Measurements from ENCODE around the gene FRMD5.

Gene FRMD5

DNA sequence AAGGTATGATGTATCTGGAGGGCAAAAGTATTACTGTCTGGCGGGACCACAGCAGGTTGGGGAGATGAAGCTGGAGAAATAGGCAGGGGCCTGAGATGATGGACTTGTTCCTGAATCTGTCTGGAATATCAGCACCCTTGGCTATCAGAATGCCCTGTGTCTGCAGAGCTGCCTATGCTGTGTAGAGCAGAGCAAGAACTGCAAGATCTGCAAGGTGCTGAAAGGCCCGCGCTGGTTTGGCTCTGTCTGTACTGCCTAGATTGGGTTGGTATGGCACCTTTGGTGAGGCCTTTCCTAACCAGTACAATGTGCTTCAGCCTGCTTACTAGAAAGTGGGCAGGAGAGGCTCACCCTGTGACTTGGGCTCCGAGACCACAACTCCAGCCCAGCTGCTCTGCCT, 271.5 kb downstream of the FRMD5 start:
- no peaks in the 10 kb centered on the region for H3K9me3 ChIP-seq (ENCODE audit: control insufficient read depth, low read length)
- no peaks in the 10 kb centered on the region for H3K36me3 ChIP-seq (ENCODE audit: control insufficient read depth, insufficient read depth, low read length, severe bottlenecking)
- H3K4me1 ChIP-seq (ENCODE audit: control insufficient read depth, insufficient read depth, low read length) = peaks cover 11% of the 10 kb centered on the region
- no peak overlapping the region for H3K4me3 ChIP-seq (ENCODE audit: low read length)
- no peak overlapping the region for H3K9ac ChIP-seq (ENCODE audit: low read length)
- no peaks in the 10 kb centered on the region for H3K27me3 ChIP-seq (replicated peaks; ENCODE audit: control insufficient read depth, insufficient read depth, low read length)
- DNase-seq (ENCODE audit: low read depth) = no peak

- peak; percentile 62 for DNase-seq (ENCODE audit: low read depth)
- H3K27me3 ChIP-seq (replicated peaks; ENCODE audit: control insufficient read depth, insufficient read depth, low read length) = no peaks in the 10 kb centered on the region
- peaks cover 11% of the 10 kb centered on the region for H3K4me1 ChIP-seq (ENCODE audit: control insufficient read depth, insufficient read depth, low read length)
- no peak overlapping the region for H3K9ac ChIP-seq (ENCODE audit: low read length)
- no peaks in the 10 kb centered on the region for H3K36me3 ChIP-seq (ENCODE audit: control insufficient read depth, insufficient read depth, low read length, severe bottlenecking)
- H3K4me3 ChIP-seq (ENCODE audit: low read length) = no peak overlapping the region
- H3K9me3 ChIP-seq (ENCODE audit: control insufficient read depth, low read length) = no peaks in the 10 kb centered on the region
Observed at GRCh38 chr15:43922021-43922420, 273.1 kb downstream of the FRMD5 start.

DNA sequence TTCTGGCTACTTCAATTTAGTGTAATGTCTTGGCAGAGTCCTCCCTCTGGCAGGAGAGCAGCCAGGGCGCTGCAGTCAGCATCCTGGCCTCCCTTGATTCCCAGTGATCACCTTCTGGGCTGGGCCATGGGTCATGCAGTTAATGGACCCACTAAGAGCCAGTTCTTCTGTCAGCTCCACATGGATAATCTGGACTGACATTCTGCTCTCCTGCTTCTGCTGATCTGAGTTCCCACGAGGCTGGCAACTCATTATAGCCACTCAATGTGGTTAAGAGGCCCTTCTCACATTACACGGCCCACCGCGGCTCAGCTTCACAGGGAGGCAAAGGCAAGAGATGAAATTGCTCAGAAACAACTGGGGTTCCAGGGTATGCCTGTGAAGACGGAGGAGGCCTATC, 274.3 kb downstream of the FRMD5 start:
- Histone ChIP-seq H3K36me3 (ENCODE audit: control insufficient read depth, insufficient read depth, low read length, severe bottlenecking) (no peaks in the 10 kb centered on the region), H3K4me1 (ENCODE audit: control insufficient read depth, insufficient read depth, low read length) (peaks cover 19% of the 10 kb centered on the region), H3K9me3 (ENCODE audit: control insufficient read depth, low read length) (no peaks in the 10 kb centered on the region), H3K9ac (ENCODE audit: low read length) (no peak overlapping the region), H3K4me3 (ENCODE audit: low read length) (no peak overlapping the region), H3K27me3 (replicated peaks; ENCODE audit: control insufficient read depth, insufficient read depth, low read length) (no peaks in the 10 kb centered on the region)
- DNase-seq (ENCODE audit: low read depth) = peak; percentile 62

- peaks cover 25% of the 10 kb centered on the region for H3K4me1 ChIP-seq (ENCODE audit: control insufficient read depth, insufficient read depth, low read length)
- no peaks in the 10 kb centered on the region for H3K9me3 ChIP-seq (ENCODE audit: control insufficient read depth, low read length)
- no peak for DNase-seq (ENCODE audit: low read depth)
- no peaks in the 10 kb centered on the region for H3K27me3 ChIP-seq (replicated peaks; ENCODE audit: control insufficient read depth, insufficient read depth, low read length)
- no peaks in the 10 kb centered on the region for H3K36me3 ChIP-seq (ENCODE audit: control insufficient read depth, insufficient read depth, low read length, severe bottlenecking)
- H3K9ac ChIP-seq (ENCODE audit: low read length) = no peak overlapping the region
- no peak overlapping the region for H3K4me3 ChIP-seq (ENCODE audit: low read length)
Observed at GRCh38 chr15:43920254-43920600, 274.8 kb downstream of the FRMD5 start.

DNA sequence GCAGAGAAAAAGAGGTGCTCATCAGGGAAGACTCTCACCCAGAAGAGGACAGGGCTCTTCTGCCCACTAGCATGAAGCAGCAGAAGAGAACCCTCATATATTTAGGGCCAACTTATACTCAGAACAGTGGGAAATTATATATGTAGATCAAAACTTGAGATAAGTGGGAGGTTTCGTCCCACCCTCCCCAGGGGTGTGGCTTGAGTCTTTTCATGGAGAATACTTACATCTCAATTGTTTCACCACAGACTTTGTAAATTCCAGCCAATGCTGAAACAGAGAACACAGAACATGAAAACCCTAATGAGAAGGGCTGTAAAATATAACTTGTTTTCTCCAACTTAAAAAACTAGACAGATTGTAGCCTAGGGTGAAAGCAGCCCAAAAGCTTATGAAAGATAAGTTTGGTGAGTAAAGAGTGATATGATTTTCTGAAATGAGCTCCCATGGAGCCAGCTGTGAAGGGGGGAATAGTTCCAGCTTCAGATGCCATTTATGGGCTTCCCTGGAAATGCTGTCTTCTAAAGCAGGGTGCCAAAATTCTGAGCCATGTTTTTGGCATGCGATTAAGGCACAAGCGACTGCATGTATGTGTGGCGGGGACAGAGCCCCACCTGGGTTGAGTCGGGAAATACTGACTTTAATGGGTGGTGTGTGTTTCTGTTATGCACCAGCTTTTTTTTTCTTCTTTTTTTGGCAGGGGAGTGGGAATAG, 275.4 kb downstream of the FRMD5 start:
- no peaks in the 10 kb centered on the region for H3K9me3 ChIP-seq (ENCODE audit: control insufficient read depth, low read length)
- no peak overlapping the region for H3K4me3 ChIP-seq (ENCODE audit: low read length)
- H3K27me3 ChIP-seq (replicated peaks; ENCODE audit: control insufficient read depth, insufficient read depth, low read length) = no peaks in the 10 kb centered on the region
- peaks cover 29% of the 10 kb centered on the region for H3K4me1 ChIP-seq (ENCODE audit: control insufficient read depth, insufficient read depth, low read length)
- DNase-seq (ENCODE audit: low read depth) = peak; percentile 36
- H3K9ac ChIP-seq (ENCODE audit: low read length) = no peak overlapping the region
- H3K36me3 ChIP-seq (ENCODE audit: control insufficient read depth, insufficient read depth, low read length, severe bottlenecking) = no peaks in the 10 kb centered on the region

DNA sequence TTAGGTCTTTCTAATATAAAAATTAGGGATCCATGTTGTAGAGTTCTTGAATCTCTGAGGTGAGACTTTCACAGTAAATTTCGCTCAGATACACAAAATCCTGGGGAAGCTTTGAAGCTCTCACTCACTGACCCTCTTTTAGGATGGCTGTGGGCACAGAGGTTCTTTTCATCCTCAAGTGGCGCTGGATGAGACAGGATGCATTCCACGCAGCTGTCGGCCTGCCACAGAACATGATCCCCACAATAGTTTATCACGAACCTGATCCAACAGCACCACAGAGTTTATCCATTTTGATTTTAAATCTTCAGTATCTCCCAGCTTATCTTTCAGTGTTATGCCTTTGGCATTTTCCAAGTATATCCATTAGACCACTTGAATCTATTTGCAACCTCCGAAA, 276.4 kb downstream of the FRMD5 start:
- DNase-seq (ENCODE audit: low read depth) = no peak
- Histone ChIP-seq H3K4me1 (ENCODE audit: control insufficient read depth, insufficient read depth, low read length) (peaks cover 37% of the 10 kb centered on the region), H3K27me3 (replicated peaks; ENCODE audit: control insufficient read depth, insufficient read depth, low read length) (no peaks in the 10 kb centered on the region), H3K36me3 (ENCODE audit: control insufficient read depth, insufficient read depth, low read length, severe bottlenecking) (no peaks in the 10 kb centered on the region), H3K9me3 (ENCODE audit: control insufficient read depth, low read length) (no peaks in the 10 kb centered on the region), H3K9ac (ENCODE audit: low read length) (no peak overlapping the region), H3K4me3 (ENCODE audit: low read length) (no peak overlapping the region)

GRCh38 chr15:43916326-43916660, 278.8 kb downstream of the FRMD5 start:
- no peak overlapping the region for H3K4me3 ChIP-seq (ENCODE audit: low read length)
- no peak overlapping the region for H3K9ac ChIP-seq (ENCODE audit: low read length)
- H3K9me3 ChIP-seq (ENCODE audit: control insufficient read depth, low read length) = no peaks in the 10 kb centered on the region
- no peak for DNase-seq (ENCODE audit: low read depth)
- no peaks in the 10 kb centered on the region for H3K36me3 ChIP-seq (ENCODE audit: control insufficient read depth, insufficient read depth, low read length, severe bottlenecking)
- no peaks in the 10 kb centered on the region for H3K27me3 ChIP-seq (replicated peaks; ENCODE audit: control insufficient read depth, insufficient read depth, low read length)
- H3K4me1 ChIP-seq (ENCODE audit: control insufficient read depth, insufficient read depth, low read length) = peaks cover 59% of the 10 kb centered on the region

- Histone ChIP-seq H3K9ac (ENCODE audit: low read length) (peak overlapping the region; percentile 39), H3K36me3 (ENCODE audit: control insufficient read depth, insufficient read depth, low read length, severe bottlenecking) (no peaks in the 10 kb centered on the region), H3K9me3 (ENCODE audit: control insufficient read depth, low read length) (no peaks in the 10 kb centered on the region), H3K4me1 (ENCODE audit: control insufficient read depth, insufficient read depth, low read length) (peaks cover 63% of the 10 kb centered on the region), H3K27me3 (replicated peaks; ENCODE audit: control insufficient read depth, insufficient read depth, low read length) (no peaks in the 10 kb centered on the region), H3K4me3 (ENCODE audit: low read length) (no peak overlapping the region)
- no peak for DNase-seq (ENCODE audit: low read depth)
Observed at GRCh38 chr15:43915631-43916325, 279.3 kb downstream of the FRMD5 start.

DNA sequence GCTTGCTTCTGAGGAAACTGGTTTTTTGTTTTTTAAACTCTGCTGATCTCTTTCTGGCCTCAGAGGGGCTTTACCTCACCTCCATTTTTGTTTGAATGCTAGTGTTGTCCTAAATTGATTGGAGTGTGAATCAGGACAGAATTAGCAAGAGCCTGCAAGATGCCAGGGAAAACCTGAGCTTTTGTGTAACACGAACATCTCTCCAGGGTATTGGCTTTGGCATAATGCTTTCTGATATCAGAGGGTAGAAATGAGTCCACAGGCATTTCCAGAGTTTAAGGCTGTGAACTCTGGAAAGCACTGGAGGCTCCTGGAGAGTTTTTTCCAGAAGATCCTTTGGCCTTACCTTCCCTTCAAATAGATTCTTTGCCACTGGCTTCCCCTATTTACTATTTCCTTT, 281.1 kb downstream of the FRMD5 start:
- H3K4me1 ChIP-seq (ENCODE audit: control insufficient read depth, insufficient read depth, low read length) = peaks cover 68% of the 10 kb centered on the region
- H3K4me3 ChIP-seq (ENCODE audit: low read length) = peak overlapping the region; percentile 23
- H3K9me3 ChIP-seq (ENCODE audit: control insufficient read depth, low read length) = no peaks in the 10 kb centered on the region
- no peaks in the 10 kb centered on the region for H3K36me3 ChIP-seq (ENCODE audit: control insufficient read depth, insufficient read depth, low read length, severe bottlenecking)
- H3K27me3 ChIP-seq (replicated peaks; ENCODE audit: control insufficient read depth, insufficient read depth, low read length) = no peaks in the 10 kb centered on the region
- DNase-seq (ENCODE audit: low read depth) = no peak
- H3K9ac ChIP-seq (ENCODE audit: low read length) = peak overlapping the region; percentile 63

GRCh38 chr15:43913026-43913780, 281.9 kb downstream of the FRMD5 start:
- peak overlapping the region; percentile 23 for H3K4me3 ChIP-seq (ENCODE audit: low read length)
- peak; percentile 88 for DNase-seq (ENCODE audit: low read depth)
- H3K4me1 ChIP-seq (ENCODE audit: control insufficient read depth, insufficient read depth, low read length) = peaks cover 75% of the 10 kb centered on the region
- no peaks in the 10 kb centered on the region for H3K27me3 ChIP-seq (replicated peaks; ENCODE audit: control insufficient read depth, insufficient read depth, low read length)
- H3K9ac ChIP-seq (ENCODE audit: low read length) = peak overlapping the region; percentile 63
- no peaks in the 10 kb centered on the region for H3K9me3 ChIP-seq (ENCODE audit: control insufficient read depth, low read length)
- H3K36me3 ChIP-seq (ENCODE audit: control insufficient read depth, insufficient read depth, low read length, severe bottlenecking) = no peaks in the 10 kb centered on the region

- H3K4me3 ChIP-seq (ENCODE audit: low read length) = no peak overlapping the region
- no peaks in the 10 kb centered on the region for H3K9me3 ChIP-seq (ENCODE audit: control insufficient read depth, low read length)
- H3K36me3 ChIP-seq (ENCODE audit: control insufficient read depth, insufficient read depth, low read length, severe bottlenecking) = no peaks in the 10 kb centered on the region
- H3K4me1 ChIP-seq (ENCODE audit: control insufficient read depth, insufficient read depth, low read length) = peaks cover 83% of the 10 kb centered on the region
- DNase-seq (ENCODE audit: low read depth) = no peak
- peak overlapping the region; percentile 37 for H3K9ac ChIP-seq (ENCODE audit: low read length)
- H3K27me3 ChIP-seq (replicated peaks; ENCODE audit: control insufficient read depth, insufficient read depth, low read length) = no peaks in the 10 kb centered on the region
Observed at GRCh38 chr15:43912208-43912607, 282.9 kb downstream of the FRMD5 start.

Data from adipocyte (in vitro differentiated cells).